Nephron (organoid): Measurements from ENCODE around the gene SELENOO.

ENCODE experiments used
- H3K27ac Mint-ChIP-seq, 3 experiments: 2 replicates each; pipeline ENCODE4 v1.8.0; 2020; ENCODE audit warnings: mixed read lengths in 3 of 3, mild to moderate bottlenecking in 2 of 3, moderate library complexity in 1 of 3
- H3K27me3 Mint-ChIP-seq: 2 replicates; pipeline ENCODE4 v1.8.0; 2021; ENCODE audit warnings: low read depth, mild to moderate bottlenecking, moderate library complexity, mixed read lengths
- H3K36me3 Mint-ChIP-seq: 2 replicates; pipeline ENCODE4 v1.8.0; 2020; ENCODE audit warnings: low read depth, mixed read lengths
- H3K4me1 Mint-ChIP-seq: 2 replicates; pipeline ENCODE4 v1.8.0; 2020; ENCODE audit warnings: mixed read lengths
- H3K4me3 Mint-ChIP-seq, 3 experiments: 2 replicates each; pipeline ENCODE4 v1.8.0; 2020; ENCODE audit warnings: mild to moderate bottlenecking in 3 of 3, mixed read lengths in 3 of 3, moderate library complexity in 2 of 3
- H3K9me3 Mint-ChIP-seq: 2 replicates; pipeline ENCODE4 v1.8.0; 2020; ENCODE audit warnings: mixed read lengths
- CTCF ChIP-seq, 3 experiments: fragments of 200-600 bp; sonication (generic); IDR thresholded peaks; one replicate each; pipeline ENCODE4 v1.5.0; 2021; ENCODE audit warnings: antibody characterized with exemption in 3 of 3; ENCODE audit not compliant: unreplicated experiment in 3 of 3

Gene SELENOO

GRCh38 chr22:50189849-50190181, 11.0 kb upstream of the SELENOO start:
- Mint-ChIP-seq H3K27me3 (no peaks in the 10 kb centered on the region), H3K27ac (peak overlapping the region; percentile 62 to 72 (median 64)), H3K4me1 (peaks cover 16% of the 10 kb centered on the region), H3K9me3 (no peaks in the 10 kb centered on the region), H3K4me3 (peak overlapping the region; percentile 57 to 67 (median 60)), H3K36me3 (peaks cover 5% of the 10 kb centered on the region)
- no peak for TF ChIP-seq CTCF (IDR thresholded peaks at IDR 0.05; ENCODE audit: unreplicated experiment in 3 of 3)

GRCh38 chr22:50190182-50190940, 10.4 kb upstream of the SELENOO start:
- TF ChIP-seq CTCF (IDR thresholded peaks at IDR 0.05; ENCODE audit: unreplicated experiment in 3 of 3): peak; percentile 14 to 49 (median 26)
- no peaks in the 10 kb centered on the region for H3K27me3 Mint-ChIP-seq
- H3K9me3 Mint-ChIP-seq: no peaks in the 10 kb centered on the region
- H3K4me1 Mint-ChIP-seq: peaks cover 16% of the 10 kb centered on the region
- peak overlapping the region; percentile 38 to 65 (median 57) for H3K4me3 Mint-ChIP-seq
- H3K27ac Mint-ChIP-seq: peak overlapping the region; percentile 50 to 64 (median 57)
- H3K36me3 Mint-ChIP-seq: peaks cover 5% of the 10 kb centered on the region

GRCh38 chr22:50190941-50191741, 9.7 kb upstream of the SELENOO start:
- no peaks in the 10 kb centered on the region for H3K9me3 Mint-ChIP-seq

GRCh38 chr22:50192436-50193204, 8.2 kb upstream of the SELENOO start:
- peak overlapping the region in 1 of 3 experiments; percentile 48 for H3K4me3 Mint-ChIP-seq
- H3K9me3 Mint-ChIP-seq: no peaks in the 10 kb centered on the region
- no peak overlapping the region for H3K27ac Mint-ChIP-seq
- no peaks in the 10 kb centered on the region for H3K27me3 Mint-ChIP-seq
- peaks cover 10% of the 10 kb centered on the region for H3K4me1 Mint-ChIP-seq
- TF ChIP-seq CTCF (IDR thresholded peaks at IDR 0.05; ENCODE audit: unreplicated experiment in 3 of 3): no peak
- H3K36me3 Mint-ChIP-seq: peaks cover 5% of the 10 kb centered on the region

More at GRCh38 chr22:50190941-50191741, 9.7 kb upstream of the SELENOO start:
- Mint-ChIP-seq H3K4me3 (peak overlapping the region; percentile 57 to 58 (median 57)), H3K36me3 (peaks cover 5% of the 10 kb centered on the region), H3K27me3 (no peaks in the 10 kb centered on the region), H3K4me1 (peaks cover 16% of the 10 kb centered on the region), H3K27ac (peak overlapping the region; percentile 60 to 71 (median 69))
- no peak for TF ChIP-seq CTCF (IDR thresholded peaks at IDR 0.05; ENCODE audit: unreplicated experiment in 3 of 3)

- Mint-ChIP-seq H3K4me3 (no peak overlapping the region), H3K4me1 (peaks cover 10% of the 10 kb centered on the region), H3K27ac (no peak overlapping the region), H3K9me3 (no peaks in the 10 kb centered on the region), H3K36me3 (peaks cover 5% of the 10 kb centered on the region), H3K27me3 (no peaks in the 10 kb centered on the region)
- TF ChIP-seq CTCF (IDR thresholded peaks at IDR 0.05; ENCODE audit: unreplicated experiment in 3 of 3): no peak
Observed at GRCh38 chr22:50193621-50194020, 7.2 kb upstream of the SELENOO start.
